NCI-H187 treated with DMSO at 0.1 percent for 48 hours (cell line): Measurements from ENCODE around the gene YY1.
A peak's percentile ranks its signal among the peaks of the same experiment; 100 is the strongest.
"Not testable (repeated sequence)": the region's sequence is repeated elsewhere in the genome, so short reads cannot be mapped to it uniquely, and the experiment has no call there.

Source experiments
- DNase-seq: peaks from one replicate; lab custom pipeline; 2025; lab: John Stamatoyannopoulos, UW

YY1 gene

DNA sequence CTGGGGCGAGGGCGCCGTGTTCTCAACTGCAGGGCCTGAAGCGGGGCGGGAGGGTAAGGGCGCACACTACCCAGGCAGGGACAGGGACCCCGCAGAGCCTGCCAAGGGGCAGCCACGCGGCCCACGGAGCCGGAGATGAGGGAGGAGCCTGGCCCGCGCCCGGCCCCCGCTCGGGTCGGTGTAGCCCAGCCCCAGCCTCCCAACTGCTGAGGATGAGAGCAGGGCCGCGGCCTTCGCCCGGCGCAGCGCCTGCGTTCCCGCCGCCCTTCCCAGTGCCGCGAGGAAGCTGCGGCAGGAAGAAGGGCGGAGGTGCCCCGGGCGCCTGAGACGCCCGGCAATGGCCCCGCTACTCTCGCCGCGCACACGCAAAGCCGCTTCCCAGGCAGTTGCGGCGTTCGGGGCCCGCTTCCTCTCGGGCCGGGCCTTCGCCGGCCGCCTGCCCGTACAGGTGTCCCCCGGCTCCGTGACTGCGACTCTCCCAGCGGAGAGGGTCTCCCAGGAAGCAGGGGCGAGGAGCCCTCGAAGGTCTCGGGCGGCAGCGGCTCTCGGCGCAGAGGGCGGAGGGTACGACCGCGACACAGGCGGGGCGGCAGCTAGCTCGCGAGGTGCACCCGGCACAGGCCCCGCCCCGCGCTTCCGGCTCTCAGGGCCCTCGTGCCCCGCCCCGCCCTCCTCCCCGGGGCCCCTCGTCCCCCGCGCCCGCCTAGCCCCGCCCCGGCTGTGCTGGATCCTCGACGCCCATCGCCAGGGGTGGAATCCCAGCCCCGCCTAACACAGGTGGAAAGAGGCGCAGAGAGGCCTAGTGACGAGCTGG, 24.8 kb upstream of the YY1 start:
- peak; percentile 81 for DNase-seq

DNA sequence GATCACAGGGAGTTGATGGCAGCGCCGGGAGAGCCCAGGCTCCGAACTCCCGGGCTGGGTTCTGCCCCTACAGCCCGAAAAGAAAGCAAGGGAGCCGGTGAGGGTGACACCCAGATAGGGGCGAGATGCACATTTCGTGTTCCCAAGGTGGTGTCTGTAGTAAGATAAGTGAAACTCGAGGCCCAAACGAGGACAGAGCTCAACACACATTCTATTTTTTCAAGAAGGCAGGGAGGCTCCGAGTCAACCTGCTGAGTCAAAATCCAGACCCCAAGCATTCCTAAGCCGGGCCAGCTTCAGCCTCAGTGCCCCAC, 24.2 kb upstream of the YY1 start:
- DNase-seq = no peak

DNA sequence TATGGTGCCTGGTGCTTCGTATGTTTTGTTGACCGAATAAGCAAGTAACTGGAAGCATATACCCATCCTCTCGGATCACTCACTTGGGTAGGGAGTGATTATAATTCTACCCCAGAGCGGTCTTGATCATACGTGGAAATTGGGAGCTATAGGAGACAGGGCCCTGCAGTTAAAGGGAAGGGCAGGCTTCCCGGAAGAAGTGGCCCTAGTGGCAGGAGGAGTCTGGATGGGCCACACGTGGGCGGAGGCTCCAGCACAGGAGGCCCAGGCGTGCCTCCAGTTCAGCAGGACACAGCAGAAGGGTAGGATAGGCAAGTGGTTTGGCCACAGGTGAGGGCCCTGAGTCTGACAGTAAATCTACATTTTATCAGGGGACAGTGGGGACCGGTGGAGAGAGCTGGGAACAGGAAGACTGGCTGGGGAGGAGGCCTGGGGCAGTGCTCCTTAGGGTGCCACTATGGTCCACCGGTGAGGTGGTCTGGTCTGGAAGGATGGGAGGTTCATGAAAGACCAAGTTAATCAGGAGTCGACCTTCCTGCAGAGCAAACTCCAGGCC, 23.5 kb upstream of the YY1 start:
- DNase-seq = no peak

DNA sequence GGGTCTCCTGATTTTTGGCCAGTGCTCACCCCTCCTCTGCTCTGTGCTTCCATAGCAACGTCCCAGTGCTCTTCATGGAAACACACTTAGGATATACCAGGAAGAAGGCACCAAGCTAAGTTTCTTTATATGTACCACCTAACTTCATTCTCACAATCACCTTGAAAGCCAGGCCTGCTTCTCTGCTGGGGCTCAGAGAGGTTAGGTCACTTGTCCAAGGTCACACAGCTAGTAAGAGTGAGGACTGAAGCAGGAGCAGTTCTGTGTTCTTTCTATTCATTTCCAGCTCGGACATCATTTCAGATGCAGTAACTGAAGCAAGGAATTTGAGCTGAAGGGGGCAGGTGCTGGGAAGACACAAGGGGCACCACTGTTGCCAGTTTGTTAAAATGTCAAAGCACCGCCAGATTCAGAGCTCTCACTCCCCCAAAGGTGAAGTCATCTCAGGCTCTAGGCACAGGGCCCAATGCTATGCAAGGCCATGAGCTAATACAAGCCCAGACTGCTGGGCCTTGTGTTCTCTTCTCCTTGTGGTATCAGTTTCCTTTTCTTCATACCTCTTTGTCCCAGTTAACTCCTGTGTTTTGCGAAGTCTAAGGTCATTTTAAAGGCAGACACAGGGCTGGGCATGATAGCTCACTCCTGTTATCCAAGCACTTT, 19.7 kb upstream of the YY1 start:
- no peak for DNase-seq

- DNase-seq = peak; percentile 15
These were observed 17.3 kb upstream of the YY1 start for GRCh38 chr14:100221533-100222223.

DNA sequence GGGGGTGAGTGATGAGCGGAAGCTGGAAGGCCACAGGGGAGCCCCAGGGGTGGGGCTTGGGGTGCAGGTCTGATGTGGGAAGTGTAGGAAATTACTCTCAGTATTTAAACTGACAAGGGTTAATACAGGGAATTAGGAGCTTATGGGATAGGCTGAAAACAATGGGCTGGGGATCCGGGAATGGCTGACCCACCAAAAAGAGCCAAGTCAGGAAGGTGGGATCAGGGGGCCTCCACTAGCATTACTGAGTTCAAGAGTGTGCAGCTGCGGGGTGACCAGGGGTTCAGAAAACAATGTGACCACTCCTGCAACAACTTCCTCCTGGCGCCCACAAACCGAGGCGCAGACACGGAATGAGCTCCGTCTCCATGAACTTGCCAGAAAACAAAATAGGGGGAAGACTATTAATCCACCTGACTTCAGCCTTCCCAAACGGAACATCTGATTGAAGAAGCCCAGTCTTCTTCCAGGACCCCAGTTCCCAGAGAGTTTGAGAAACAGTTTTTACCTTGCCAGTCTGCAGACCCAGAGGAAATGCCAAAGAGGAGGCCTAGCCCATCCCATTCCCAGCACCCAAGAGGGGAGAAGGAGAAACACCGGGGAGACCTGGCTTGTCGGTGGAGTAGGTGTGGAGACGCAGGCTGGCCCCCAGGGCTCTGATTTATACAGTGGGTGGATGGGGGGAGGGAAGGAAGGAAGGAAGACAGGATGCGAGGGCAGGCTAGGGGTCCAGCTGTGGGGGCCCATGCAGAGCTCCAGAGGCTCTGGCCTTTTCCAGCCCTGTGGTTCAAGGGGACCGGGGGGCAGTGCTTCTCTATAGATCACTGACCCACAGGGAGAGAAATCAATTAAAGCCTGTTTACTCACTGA, 16.5 kb upstream of the YY1 start:
- DNase-seq = no peak

DNA sequence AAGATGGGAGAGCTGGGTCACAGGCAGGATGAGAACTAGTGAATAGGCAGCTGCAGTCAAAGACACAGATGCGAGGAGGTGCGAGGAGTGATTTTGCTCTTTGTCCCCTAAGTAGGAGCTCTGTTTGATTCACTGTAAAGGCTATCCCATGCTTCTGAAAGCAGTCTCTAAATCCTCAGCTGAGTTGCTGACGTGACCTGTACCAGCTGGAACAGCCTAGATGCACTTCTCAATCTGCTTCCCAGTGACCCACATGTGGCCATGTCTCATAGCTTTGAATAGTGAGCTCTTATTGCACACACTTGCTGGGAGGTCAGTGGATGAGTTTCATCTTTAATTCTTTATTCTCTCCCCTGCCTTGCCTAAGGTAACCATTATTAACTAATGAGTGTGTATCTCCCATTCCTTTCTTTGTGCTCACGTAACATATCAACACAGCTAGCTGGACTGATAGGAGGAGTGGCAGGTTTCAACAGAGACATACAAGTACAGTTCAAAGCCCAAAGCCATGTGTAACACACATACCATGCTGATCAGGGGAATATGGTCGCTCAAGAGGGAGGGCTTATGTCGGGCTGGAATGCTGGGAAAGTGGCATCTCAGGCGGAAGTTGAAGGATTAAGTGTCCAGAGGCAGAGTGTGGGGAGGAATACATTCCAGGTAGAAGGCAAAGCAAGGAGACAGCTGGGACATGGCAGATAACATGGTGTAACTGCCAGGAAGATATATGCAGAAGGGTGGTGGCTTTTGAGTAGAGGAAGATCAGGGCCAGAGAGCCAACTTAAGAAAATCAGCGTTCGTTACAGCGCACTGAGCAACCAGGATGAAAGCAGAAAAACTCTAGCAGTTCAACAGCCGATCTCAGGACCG, 15.4 kb upstream of the YY1 start:
- DNase-seq = no peak

DNA sequence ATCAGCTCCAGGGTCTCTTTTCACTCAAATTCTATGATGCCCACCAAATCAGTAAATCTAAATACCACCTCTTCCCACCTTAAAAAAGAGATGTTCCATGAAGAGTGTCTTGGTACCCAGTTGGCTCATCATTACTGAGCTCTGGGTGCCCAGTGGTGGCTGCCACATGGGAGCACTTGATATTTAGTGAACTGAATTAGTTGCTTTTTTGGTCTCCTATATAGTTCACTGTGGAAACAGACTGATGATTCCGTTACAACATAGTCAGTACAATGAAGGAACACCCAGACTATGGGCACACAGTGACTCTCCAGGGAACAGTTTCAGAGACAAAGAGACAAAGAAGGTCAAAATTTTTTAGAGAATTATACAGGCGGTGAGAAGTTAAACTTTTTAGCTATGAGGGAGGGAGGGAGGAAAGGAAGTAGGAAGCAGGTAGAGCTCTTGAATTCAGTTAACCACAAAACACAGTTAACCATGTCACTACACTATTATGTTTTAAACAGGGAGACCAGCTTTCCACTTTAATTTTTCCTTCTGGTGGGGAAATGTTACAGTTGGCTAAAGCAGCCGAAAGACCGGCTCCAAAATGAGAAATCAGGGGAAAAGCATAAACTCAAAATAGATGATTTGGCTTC, 14.6 kb upstream of the YY1 start:
- no peak for DNase-seq

GRCh38 chr14:100225169-100225568, 13.8 kb upstream of the YY1 start:
- DNase-seq = no peak

- DNase-seq = no peak
These were observed 8.6 kb upstream of the YY1 start for GRCh38 chr14:100230361-100230760.

- DNase-seq = no peak
These were observed 4.4 kb upstream of the YY1 start for GRCh38 chr14:100234511-100234910.

- DNase-seq = not testable (repeated sequence)
These were observed 2.6 kb upstream of the YY1 start for GRCh38 chr14:100236271-100236818.

DNA sequence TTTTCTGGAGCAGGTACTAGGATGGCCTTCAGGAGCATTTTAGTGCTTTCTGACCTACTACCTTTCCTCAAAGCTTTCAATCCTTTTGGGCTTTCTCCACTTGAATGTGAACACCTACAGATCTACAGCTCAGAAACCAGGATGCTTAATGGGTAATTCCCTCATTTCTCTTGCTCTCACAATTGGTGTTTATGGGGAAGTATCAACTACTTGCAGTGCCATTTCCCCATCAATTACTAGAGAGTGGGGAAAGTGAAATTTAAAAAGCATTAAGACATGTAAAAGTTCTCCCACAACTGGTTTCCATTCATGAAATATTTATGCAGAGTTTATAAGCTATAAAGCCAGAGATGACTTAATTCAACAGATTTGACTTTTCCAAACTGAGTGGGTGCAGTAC, 2.1 kb upstream of the YY1 start:
- DNase-seq = no peak

DNA sequence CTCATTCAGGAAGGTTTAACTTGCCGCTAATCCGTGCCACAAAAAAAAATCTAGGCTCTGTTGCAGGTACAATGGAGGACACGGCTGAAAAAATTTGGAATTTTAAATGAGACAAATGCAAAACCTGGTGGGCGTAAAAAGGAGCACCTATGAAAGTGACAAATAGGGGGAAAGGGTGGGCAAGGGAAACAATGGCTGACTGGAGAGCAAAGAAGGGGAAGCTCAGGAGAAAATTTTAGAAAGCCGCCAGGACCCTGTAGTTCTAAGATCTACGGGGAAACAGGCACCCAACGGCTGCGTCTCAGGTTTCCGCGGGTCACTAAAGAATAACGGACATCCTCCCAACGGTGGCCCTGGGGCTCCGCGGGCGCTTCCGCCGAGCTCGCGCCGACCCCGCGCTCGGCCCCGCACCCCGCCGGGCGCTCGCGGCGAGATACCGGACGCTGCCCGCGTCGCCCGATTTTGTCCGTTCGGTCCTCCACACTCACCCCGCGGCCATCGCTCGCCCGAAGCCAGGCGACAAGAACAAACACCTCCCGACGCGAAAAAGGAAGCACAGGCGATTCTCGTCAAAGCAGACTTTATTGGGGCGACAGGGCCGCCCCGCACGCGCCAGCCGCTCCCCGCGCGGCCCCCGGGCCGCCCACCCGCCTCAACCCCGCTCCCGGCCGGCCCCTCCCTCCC, 1.1 kb upstream of the YY1 start:
- DNase-seq = no peak

GRCh38 chr14:100239211-100239839, 381 bp downstream of the YY1 start:
- no peak for DNase-seq

DNA sequence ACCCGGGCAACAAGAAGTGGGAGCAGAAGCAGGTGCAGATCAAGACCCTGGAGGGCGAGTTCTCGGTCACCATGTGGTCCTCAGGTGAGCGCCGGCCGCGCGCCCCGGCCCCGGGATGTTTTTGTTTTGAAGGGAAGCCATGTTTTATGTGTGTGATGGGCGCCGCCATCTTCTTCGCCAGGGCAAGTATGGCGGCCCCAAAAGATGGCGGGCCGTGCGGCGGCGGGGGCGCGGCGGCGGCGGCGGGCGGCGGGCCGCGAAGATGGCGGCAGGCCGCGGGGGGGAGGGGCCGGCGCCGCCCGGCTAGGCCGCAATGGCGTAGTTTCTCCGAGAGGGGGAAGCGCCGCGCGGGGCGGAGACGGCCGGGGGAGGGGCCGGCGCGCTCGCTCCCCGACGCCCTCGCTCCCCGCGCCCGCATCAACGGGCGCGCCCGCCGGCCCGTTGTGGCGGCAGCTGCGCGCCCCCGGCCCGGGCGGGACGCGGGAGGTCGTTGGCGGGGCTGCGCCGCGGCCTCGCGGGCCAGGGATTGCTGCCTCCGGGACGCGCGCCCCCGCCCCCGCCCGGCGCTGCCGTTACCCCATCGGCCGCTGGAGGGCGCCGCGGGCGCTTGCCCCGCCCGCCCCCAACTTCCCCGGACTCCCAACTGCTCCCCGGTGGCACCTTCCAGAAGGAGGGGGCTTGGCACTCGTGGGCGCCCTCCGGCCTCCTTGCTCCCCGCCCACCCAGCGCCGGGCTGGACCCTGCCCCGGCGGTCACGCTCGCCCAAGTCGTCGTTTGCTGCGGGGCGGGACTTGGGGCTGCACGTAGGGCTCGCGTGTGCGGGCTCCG, 1.1 kb downstream of the YY1 start:
- DNase-seq = no peak

GRCh38 chr14:100240668-100241032, 1.7 kb downstream of the YY1 start:
- no peak for DNase-seq

- no peak for DNase-seq
These were observed 2.3 kb downstream of the YY1 start for GRCh38 chr14:100241279-100241678.
